HepG2 (cell line): ENCODE measurements around the gene STKLD1. TPM values are rescaled to one million over a fixed set of nuclear protein-coding genes. Genes with fewer than 3 reads are reported as not detected.

ENCODE experiments used
- ARID5B ChIP-seq: IDR thresholded peaks from 2 replicates; pipeline ENCODE4 v1.4.0; 2020; ENCODE audit warnings: mild to moderate bottlenecking, missing genetic modification reagents
- ATF3 ChIP-seq: sonication (generic); formaldehyde crosslinking; IDR thresholded peaks from 2 replicates; pipeline ENCODE4 v1.4.0; 2020; ENCODE audit warnings: missing genetic modification reagents
- ATF7 ChIP-seq, 2 experiments: fragments of 450-650 bp in 1 of 2; sonication (generic) in 1 of 2; formaldehyde crosslinking in 1 of 2; IDR thresholded peaks; 2 replicates each; pipeline versions ENCODE4 v1.4.0 to v1.6.1; 2016 to 2020; ENCODE audit warnings: antibody characterized with exemption in 1 of 2, mild to moderate bottlenecking in 1 of 2, missing genetic modification reagents in 1 of 2
- BRF2 ChIP-seq: sonication (generic); formaldehyde crosslinking; IDR thresholded peaks from 2 replicates; pipeline ENCODE4 v1.8.1; 2022; ENCODE audit warnings: mild to moderate bottlenecking, missing genetic modification reagents
- DNMT1 ChIP-seq: sonication (generic); formaldehyde crosslinking; IDR thresholded peaks from 2 replicates; pipeline ENCODE4 v1.5.1; 2020; ENCODE audit warnings: mild to moderate bottlenecking, missing genetic modification reagents
- ESRRA ChIP-seq: sonication (generic); formaldehyde crosslinking; IDR thresholded peaks from 2 replicates; pipeline ENCODE4 v1.5.1; 2020; ENCODE audit warnings: mild to moderate bottlenecking, low read depth, missing genetic modification reagents
- HNRNPL ChIP-seq: fragments of 200-400 bp; formaldehyde crosslinking; IDR thresholded peaks from 2 replicates; pipeline ENCODE4 v1.6.1; 2017; ENCODE audit warnings: mild to moderate bottlenecking, low read depth, low read length
- MEF2D ChIP-seq: sonication (generic); formaldehyde crosslinking; IDR thresholded peaks from 2 replicates; pipeline ENCODE4 v1.5.1; 2020; ENCODE audit warnings: mild to moderate bottlenecking, missing genetic modification reagents
- RORA ChIP-seq: sonication (generic); formaldehyde crosslinking; IDR thresholded peaks from 2 replicates; pipeline ENCODE4 v1.5.0; 2020; ENCODE audit warnings: mild to moderate bottlenecking, missing genetic modification reagents, moderate library complexity
- SNAPC2 ChIP-seq: sonication (generic); formaldehyde crosslinking; IDR thresholded peaks from 2 replicates; pipeline ENCODE4 v1.8.1; 2022; ENCODE audit warnings: mild to moderate bottlenecking, missing genetic modification reagents
- TEAD3 ChIP-seq: optimal IDR thresholded peaks from 2 replicates; pipeline ENCODE3; 2016; ENCODE audit warnings: borderline replicate concordance
- WIZ ChIP-seq: sonication (generic); formaldehyde crosslinking; IDR thresholded peaks from 2 replicates; pipeline ENCODE4 v1.5.1; 2020; ENCODE audit warnings: mild to moderate bottlenecking, missing genetic modification reagents
- ZFP91 ChIP-seq: sonication (generic); formaldehyde crosslinking; IDR thresholded peaks from 2 replicates; pipeline ENCODE4 v1.9.0; 2022; ENCODE audit warnings: missing genetic modification reagents, mild to moderate bottlenecking, borderline replicate concordance
- ZNF280B ChIP-seq: sonication (generic); formaldehyde crosslinking; IDR thresholded peaks from 2 replicates; pipeline ENCODE4 v1.5.0; 2020; ENCODE audit warnings: missing genetic modification reagents, mild to moderate bottlenecking, borderline replicate concordance
- ZNF614 ChIP-seq: IDR thresholded peaks from 2 replicates; pipeline ENCODE4 v1.6.1; 2018; ENCODE audit warnings: missing biosample characterization, missing genetic modification reagents, inconsistent platforms, borderline replicate concordance
- ZNF687 ChIP-seq: sonication (generic); formaldehyde crosslinking; IDR thresholded peaks from 2 replicates; pipeline ENCODE4 v1.5.1; 2020; ENCODE audit warnings: mild to moderate bottlenecking, missing genetic modification reagents, moderate library complexity
- polyA plus RNA-seq, 8 experiments: library from polyadenylated mRNA; depleted of rRNA in 3 of 8; stranded (reverse) in 7 of 8; unstranded in 1 of 8; fragments of >200 nt; fragmentation: Illumina TruSeq in 4 of 8; extraction: Trizol in 4 of 8; gene quantifications; 2 replicates each; pipeline versions ENCODE4 v1.2.1 to v1.2.3, GENCODE V29; 2011 to 2016; ENCODE audit warnings: low read depth in 4 of 8, missing spikeins in 1 of 8, mixed read lengths in 1 of 8; ENCODE audit not compliant: insufficient read depth in 1 of 8
- total RNA-seq, 5 experiments: library from RNA; depleted of rRNA; stranded (reverse); fragments of >200 nt; fragmentation: Illumina TruSeq; extraction: Trizol; gene quantifications; 2 replicates each; pipeline ENCODE4 v1.2.3, GENCODE V29; 2016; ENCODE audit warnings: low read depth in 1 of 5

The STKLD1 gene
- total and polyA plus RNA-seq, 2 of the 13 experiments (the other 11 are each of a cell fraction or from before 2014, with no cell fraction given): 1.5 to 2.2 TPM

GRCh38 chr9:133448487-133448972, 72.4 kb downstream of the STKLD1 start (continued):
- TF ChIP-seq BRF2 (CRISPR knock-in tag) (no peak), SNAPC2 (CRISPR knock-in tag) (no peak), HNRNPL (peak; percentile 91), DNMT1 (no peak), WIZ (CRISPR knock-in tag) (no peak), ARID5B (CRISPR knock-in tag) (0 out of 2 replicates have a peak, but pooled peaks have one; percentile 23), ATF3 (0 out of 2 replicates have a peak, but pooled peaks have one; percentile 39), ZFP91 (CRISPR knock-in tag) (peak; percentile 45; the same call in 1 of the 2 replicates), ESRRA (no peak), ZNF614 (CRISPR knock-in tag) (peak; percentile 60; the same call in 1 of the 2 replicates), RORA (CRISPR knock-in tag) (no peak), ZNF687 (peak; percentile 84), ATF7 (IDR thresholded peaks at IDR 0.05) (no peak), ATF7 (CRISPR knock-in tag; IDR thresholded peaks at IDR 0.05) (no peak), TEAD3 (CRISPR knock-in tag) (peak; percentile 23), MEF2D (0 out of 2 replicates have a peak, but pooled peaks have one; percentile 39), ZNF280B (CRISPR knock-in tag) (peak; percentile 31; the same call in 1 of the 2 replicates)
